Measurements from ENCODE around the gene FGD3.

FGD3 gene

DNA sequence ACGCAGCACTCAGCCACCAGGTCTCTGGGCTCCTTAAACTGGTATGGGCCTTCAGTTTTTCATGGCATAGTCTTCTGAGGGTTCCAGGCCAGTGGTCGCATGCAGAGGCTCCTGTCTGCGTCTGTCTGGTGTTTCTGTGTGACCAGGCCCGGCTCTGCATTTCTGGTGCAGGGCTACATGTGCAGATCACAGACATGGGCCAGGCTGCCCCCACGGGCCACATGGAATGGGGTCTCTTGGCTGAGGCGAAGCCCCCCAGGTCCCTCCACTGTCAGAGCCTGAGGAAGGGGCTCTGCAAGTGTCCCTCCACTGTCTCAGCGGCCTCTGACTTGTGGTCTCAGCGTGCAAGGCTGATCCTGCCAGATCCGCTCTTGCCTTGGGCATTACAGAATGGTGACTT is 133.1 kb downstream of the FGD3 start:
- no peak for DNase-seq

DNA sequence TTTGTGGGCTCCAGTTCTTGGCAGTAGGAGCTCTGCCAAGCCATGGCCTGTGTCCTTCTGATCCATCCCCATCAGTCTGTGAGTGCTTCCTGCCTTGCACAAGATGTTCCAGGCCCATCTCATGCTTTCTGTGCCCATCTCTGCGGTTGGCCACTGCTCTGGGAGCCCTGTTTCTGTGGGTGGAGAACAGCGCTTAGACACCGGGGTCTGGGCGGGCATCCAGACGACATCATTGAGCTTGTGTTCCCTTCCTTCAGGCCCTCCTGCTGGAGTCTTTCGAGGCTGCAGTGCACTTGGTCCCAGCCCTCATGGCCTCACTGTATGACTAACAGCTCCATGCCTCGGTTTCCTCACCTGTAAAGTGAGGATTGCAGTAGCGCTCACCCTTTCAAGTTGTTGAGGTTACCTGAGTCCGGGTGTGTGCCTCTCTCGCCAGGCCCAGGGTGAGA is 133.8 kb downstream of the FGD3 start:
- no peak for DNase-seq

GRCh38 chr9:93081931-93082330 is 134.6 kb downstream of the FGD3 start:
- DNase-seq, result no peak

- no peak for DNase-seq
These were observed 135.6 kb downstream of the FGD3 start for GRCh38 chr9:93082841-93083411.

DNA sequence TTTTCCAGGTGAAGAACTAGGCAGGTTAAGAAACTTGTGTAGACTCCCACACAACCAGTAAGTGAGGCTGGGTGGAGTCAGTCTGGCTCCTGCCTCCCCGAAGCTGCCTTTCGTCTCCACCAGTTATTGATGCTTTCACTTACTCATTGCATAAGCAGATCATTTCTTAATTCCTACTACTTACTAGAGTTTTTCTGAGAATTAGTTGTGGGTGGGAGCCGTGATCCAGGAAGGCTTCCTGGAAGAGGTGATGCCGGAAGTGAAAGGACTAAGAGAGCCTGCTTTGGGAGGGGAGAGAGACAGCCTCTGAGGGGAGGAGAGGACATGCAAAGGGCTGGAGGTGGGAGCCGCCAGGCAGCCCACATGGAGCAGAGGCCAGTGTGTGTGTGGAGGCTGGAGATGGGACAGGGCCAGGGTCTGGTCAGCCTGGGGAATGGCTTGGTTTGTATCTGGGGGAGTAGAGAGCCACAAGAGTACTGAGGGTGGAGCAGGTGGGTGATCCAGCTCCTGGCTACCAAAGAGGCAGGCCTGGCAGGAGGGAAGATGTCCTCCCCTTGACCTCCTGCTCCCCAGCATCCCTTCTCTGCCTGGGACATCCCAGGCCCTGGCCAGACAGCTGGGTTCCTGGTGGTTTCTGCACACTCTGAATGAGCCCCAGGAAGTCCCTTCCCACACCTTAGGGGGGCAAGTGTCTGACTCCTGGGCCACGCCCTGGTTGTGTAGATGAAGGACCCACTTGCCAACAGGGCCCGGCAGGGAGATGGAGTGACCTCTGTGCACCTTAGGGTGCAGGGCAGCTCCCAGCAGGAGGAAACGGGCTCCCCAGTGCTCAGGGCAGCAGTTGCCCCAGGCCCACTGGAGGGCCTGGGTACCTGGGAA is 136.5 kb downstream of the FGD3 start:
- DNase-seq, result no peak

- no peak for DNase-seq
These were observed 137.2 kb downstream of the FGD3 start for GRCh38 chr9:93084471-93084881.

- no peak for DNase-seq
These were observed 138.4 kb downstream of the FGD3 start for GRCh38 chr9:93085676-93086075.

All from activated CD4-positive, alpha-beta T cell treated with anti-CD3 and anti-CD28 coated beads, Interleukin-2, amount 50 U/mL, for 1 hour (primary cell).